AG08396 (cell line): ENCODE data around the gene FAM25G.
"Not testable (repeated sequence)": the region's sequence is repeated elsewhere in the genome, so short reads cannot be mapped to it uniquely, and the experiment has no call there.

Experiments
- DNase-seq: peaks from one replicate; pipeline ENCODE4 v3.0.0; 2012; ENCODE audit warnings: low spot score, mixed read lengths

The FAM25G gene

DNA sequence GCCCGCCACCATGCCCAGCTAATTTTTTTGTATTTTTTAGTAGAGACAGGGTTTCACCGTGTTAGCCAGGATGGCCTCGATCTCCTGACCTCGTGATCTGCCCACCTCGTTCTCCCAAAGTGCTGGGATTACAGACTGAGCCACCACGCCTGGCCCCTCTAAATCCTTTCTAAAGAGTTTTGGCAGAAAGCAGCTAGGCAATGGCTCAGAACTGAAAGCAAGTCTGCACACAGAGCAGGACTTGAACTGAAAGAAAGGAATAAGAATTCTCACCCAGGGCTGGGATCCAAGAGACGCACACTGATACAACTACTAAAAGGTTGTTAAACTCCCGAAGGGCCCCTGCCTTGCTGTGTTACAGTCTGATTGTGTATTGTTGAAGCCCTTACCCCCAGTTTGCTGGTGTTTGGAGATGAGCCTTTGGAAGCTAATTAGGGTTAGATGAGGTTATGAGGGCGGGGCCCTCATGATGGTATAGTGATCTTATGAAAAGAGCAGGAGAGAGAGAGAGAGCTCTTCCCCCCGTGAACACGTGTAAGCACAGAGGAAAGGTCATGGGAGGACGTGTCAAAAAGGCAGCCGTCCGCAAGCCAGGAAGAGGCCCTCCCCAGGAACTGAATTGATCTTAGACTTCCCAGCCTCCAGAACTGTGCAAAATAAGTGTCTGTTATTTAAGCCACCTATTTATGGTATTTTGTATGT lies 26.1 kb downstream of the FAM25G start:
- DNase-seq, result not testable (repeated sequence)

GRCh38 chr10:47462577-47463358 lies 28.7 kb downstream of the FAM25G start:
- not testable (repeated sequence) for DNase-seq

- DNase-seq, result not testable (repeated sequence)
These were observed 30.2 kb downstream of the FAM25G start for GRCh38 chr10:47461261-47461687.

GRCh38 chr10:47458466-47459154 lies 32.9 kb downstream of the FAM25G start:
- peak; percentile 70 for DNase-seq

DNA sequence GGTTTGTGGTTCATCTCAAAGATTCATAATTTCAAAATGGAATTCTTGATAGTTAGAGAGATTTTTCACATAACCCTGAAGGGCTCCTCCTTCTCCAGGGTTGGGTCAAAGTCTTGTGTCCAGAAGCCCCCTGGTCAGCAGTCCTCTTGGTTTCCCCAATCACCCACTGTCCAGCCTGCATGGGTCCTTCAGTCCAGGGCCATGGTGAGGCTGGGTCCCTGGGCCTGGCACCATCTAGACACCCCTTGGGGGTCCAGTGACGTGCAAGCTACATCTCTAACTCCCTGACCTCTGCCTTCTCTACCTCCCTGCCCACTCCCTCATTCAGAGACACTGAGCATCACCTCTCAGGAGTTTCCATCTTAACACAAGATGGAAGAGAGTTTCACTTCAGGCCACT lies 33.7 kb downstream of the FAM25G start:
- DNase-seq, result no peak

DNA sequence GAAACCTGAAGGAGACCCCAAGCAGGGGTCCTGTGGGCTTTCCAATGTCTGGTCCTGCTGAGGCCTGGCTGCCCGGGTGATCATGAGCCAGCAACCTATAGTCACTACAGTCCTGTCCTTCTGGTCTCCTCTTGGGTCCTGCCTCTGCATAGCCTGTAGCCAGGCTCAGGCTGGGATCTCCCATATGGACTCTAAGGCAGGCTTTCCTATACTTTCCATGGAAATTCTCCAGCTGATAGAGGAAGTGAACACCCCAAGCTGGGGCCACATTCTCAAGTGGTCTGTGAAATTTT lies 34.0 kb downstream of the FAM25G start:
- no peak for DNase-seq

DNA sequence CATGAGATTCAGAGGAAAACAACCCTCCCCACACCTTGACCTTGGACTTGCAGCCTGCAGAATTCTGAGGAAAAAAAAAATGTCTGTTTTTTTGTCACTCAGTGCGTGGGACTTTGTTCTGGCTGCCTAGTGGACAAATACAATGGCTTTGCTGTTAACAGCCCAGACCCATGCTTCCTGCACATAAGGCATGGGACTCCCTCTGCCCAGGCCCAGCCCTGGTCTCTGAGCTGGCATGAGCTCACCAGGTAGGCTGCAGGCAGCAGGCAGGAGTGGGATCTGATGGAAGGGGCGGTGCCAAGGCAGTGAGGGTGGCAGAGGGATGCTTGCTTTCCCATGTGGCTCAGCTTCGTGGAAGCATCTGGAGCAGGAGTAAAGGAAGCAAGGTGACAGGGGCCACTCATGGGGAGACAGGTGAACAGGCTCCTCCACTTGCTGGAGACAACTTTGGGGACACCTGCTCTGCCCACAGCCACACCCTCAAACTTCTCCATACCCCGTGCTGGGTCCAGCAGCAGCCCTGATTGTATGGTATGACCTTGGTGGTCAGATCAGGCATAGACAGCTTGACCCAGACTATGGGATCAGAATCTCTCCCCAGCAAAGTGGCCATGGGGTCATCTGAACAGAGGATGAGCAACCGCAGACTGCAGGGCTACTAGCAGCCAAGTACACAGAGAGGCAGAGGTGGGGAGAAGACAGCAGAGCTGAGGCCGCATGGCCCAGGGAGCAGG lies 34.5 kb downstream of the FAM25G start:
- DNase-seq, result no peak

- DNase-seq, result no peak
These were observed 35.3 kb downstream of the FAM25G start for GRCh38 chr10:47456079-47456785.

DNA sequence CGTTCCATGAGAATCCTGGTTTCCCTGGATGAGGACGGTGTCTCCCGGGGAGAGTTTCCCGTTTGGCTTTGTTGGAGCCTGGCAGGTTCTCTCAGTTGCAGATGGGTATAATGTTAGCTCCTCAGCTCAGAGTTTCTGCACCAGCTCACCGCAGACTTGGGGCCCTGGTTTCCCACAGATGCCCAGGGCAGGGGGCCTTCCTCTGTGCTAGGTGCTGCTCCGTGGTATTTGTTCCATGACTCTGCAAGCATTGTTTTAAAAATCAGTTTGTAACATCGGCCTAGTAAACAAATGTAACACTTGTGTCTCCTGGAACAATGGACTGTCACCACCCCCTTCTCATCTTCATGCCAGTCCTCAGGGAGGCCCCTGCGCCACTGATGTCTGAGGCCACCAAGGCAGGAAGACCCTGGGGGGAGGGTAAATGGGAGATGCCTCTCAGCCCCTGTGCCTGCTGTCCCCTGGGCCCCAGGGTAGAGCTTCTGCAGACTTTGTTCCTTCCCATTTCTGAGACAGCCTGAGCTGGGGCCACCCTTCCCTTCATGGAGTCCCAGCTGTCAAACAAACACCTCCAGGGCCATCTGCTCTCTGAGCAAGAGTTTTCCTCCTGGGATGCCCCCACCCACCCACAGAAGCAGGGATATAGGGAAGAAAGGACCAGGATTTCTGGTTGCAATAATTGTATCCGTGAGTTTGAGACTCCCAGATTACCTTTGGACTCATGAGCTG lies 36.0 kb downstream of the FAM25G start:
- DNase-seq, result not testable (repeated sequence)

- DNase-seq, result no peak
These were observed 36.8 kb downstream of the FAM25G start for GRCh38 chr10:47454780-47455058.

DNA sequence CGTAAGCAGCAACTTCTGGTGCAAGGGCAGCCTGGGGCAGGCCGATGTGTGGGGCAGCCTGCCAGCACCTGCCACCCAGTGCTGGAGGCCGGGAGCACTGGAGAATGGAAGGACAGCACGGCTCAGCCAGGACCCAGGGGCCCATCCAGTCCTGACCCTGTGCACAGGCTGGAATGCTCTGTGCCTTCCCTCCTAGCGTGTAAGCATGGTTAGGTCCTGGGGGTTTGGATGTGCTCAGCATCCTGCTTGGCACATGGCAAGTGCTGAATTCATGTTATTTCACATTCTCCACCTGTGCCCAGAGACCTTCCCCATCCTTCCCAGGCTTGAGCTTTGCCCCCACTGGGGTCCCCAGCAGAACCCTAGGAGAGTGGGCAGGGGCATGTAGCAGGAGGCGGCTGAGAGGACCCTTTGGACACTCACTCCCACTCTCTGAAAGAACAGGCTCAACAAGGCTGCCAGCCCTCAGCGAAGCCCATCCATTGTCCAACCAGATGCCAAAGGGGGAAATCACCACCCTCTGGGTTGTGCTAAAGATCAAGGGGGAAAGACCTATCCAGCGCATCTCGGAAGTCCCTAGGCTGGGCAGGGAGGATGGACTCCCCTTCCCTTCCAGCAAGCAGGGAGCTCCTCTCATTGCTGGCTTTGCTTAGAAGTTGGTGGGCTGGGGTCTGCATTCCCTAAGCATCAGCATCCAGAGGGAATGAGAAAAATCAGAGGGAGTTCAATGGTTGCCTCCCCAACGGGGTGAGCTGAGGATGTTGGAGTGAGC lies 37.3 kb downstream of the FAM25G start:
- no peak for DNase-seq

- DNase-seq, result no peak
These were observed 38.1 kb downstream of the FAM25G start for GRCh38 chr10:47453141-47454007.

DNA sequence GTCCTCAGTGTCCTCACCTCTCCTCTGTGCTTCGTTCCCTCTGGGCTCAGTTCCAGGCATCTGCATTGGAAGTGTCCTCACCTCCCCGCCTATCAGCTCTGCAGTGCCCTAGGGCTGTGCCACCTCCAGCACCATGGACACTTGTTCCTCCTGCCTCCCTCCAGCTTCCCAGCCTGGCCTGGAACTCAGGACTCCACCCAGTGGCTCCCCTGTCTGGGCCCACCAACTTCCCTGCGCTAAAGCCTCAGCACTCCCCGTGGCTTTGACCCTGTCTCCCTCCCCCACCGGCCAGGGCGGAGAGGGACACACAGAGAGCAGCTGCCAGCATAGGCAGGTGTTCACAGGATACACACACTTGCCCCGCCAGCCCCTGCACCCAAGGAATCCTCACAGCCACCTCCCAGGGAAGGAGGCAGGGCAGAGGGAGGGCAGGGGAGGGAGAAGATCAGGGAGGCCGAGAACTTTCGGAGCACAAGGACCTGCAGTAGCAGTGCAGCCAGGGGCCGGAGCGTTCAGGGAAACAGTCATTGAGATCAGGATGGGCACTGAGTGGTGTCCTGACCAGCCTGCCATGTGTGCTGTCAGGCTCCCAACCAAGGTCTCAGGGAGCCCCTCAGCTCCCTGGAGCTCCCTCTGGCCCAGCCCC lies 38.9 kb downstream of the FAM25G start:
- DNase-seq, result no peak

- no peak for DNase-seq
These were observed 39.5 kb downstream of the FAM25G start for GRCh38 chr10:47451998-47452494.

DNA sequence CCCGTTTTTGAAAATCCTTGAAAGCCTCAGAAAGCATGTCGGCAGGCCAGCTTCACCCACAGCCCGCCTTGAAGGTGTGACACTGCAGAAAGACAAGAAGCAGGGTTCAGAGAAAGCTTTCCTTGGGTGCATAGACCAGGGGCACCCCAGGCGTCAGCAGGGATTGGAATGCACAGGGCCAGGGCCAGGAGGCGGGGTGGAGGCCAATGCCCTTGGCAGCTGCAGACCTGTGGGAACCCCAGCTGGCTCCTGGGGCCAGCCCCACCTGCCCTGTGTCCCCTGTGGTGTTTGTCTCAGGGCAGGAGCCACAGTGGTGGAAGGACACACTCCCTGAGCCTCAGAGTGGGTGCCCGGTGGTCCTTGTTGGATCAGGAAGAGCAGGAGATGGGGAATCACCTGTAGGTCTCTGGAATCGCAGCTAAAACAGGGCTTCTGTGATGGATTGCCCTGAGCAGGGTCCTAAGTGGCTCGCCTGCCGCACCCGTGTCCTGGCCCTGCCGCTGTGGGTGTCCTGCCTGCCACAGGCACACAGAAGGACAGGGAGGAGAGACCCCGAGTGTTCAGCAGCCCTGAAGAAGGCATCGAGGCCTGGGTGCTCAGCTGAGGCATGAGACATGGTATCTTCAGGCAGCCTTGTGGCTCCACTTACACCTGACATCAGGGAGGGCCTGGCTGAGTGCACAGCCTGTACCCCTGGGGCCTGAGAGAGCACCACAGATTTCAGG lies 40.1 kb downstream of the FAM25G start:
- DNase-seq, result no peak

GRCh38 chr10:47450442-47450841 lies 41.1 kb downstream of the FAM25G start:
- DNase-seq, result no peak

DNA sequence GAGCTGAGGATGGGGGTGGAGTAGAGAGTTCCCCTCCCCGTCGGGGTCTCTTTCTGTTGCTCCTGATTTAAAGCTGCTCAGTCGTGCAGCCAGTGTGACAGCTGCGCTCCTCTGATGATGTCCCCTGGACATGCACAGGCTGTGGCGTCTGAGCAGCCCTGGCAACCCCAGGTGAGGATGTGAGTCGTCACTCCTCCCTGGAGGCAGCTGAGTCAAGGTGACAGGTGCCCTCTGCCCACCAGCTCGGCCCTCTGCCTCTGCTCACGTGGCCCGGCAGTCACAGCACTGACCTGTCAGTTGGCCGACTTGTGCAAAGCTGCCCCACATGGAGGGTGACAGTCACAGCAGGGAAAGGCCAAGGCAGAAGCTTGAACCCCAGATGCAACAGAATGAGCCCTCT lies 41.5 kb downstream of the FAM25G start:
- DNase-seq, result no peak
